Measurements from ENCODE around the gene LLGL2. TPM values are rescaled to one million over a fixed set of nuclear protein-coding genes. Genes with fewer than 3 reads are reported as not detected.

Gene LLGL2
- total and polyA plus RNA-seq, 5 experiments from 2014 or later: 13.4 to 30.6 (median 21.8) TPM

DNA sequence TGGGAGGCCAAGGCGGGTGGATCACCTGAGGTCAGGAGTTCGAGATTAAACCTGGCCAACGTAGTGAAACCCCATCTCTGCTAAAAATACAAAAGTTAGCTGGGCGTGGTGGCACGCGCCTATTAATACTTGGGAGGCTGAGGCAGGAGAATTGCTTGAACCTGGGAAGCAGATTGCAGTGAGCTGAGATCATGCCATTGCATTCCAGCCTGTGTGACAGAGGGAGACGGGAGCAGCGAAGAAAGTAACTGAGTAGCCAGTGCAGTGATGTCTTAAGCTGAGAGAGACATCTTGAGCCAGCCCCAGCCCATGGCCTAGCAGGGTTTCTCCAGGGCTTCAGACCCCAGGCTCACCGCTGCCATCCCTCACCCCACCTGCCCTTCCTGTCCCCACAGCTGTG lies 97.9 kb downstream of the LLGL2 start:
- ATAC-seq (no peak), DNase-seq (no peak)
- H3K27me3 Mint-ChIP-seq: no peaks in the 10 kb centered on the region
- H3K36me3 Mint-ChIP-seq: peaks cover 0 to 22% (median 0%) of the 10 kb centered on the region in 3 donors
- no peak overlapping the region for H3K4me3 Mint-ChIP-seq
- POLR2A ChIA-PET: no interaction called here
- no peak overlapping the region for H3K27ac Mint-ChIP-seq
- H3K9me3 Mint-ChIP-seq: no peaks in the 10 kb centered on the region
- peaks cover 0 to 3% (median 1%) of the 10 kb centered on the region in 4 donors for H3K4me1 Mint-ChIP-seq

- POLR2A ChIA-PET: no interaction called here
- H3K27ac Mint-ChIP-seq: peak overlapping the region in 1 of 10 donors; percentile 13
- ATAC-seq (no peak), DNase-seq (no peak)
- peaks cover 0 to 3% (median 1%) of the 10 kb centered on the region in 4 donors for H3K4me1 Mint-ChIP-seq
- peaks cover 0 to 18% (median 0%) of the 10 kb centered on the region in 3 donors for H3K36me3 Mint-ChIP-seq
- H3K9me3 Mint-ChIP-seq: no peaks in the 10 kb centered on the region
- H3K27me3 Mint-ChIP-seq: no peaks in the 10 kb centered on the region
- no peak overlapping the region for H3K4me3 Mint-ChIP-seq
These were observed 98.5 kb downstream of the LLGL2 start for GRCh38 chr17:75624021-75624420.

Small RNA genes within 50 kb of the gene (microRNA-seq; reads per million reads assigned to microRNA genes)
- gene MIR6785 (ENCODE audit: borderline microRNAs expressed): not detected

Other genes with a start within 250 kb of the LLGL2 start
- gene SLC25A19, start 236.3 kb upstream of the LLGL2 start, total RNA-seq: 10 to 100 TPM; 20.5 to 22.5 TPM
- 10 to 100 TPM; 11.2 to 15.4 (median 13.3) TPM for gene SLC25A19, start 236.3 kb upstream of the LLGL2 start, polyA plus RNA-seq
- gene GRB2, start 120.0 kb upstream of the LLGL2 start, total RNA-seq: 100 to 1,000 TPM; 143 to 145 TPM
- 100 to 1,000 TPM; 130 to 162 (median 154) TPM for gene GRB2, start 120.0 kb upstream of the LLGL2 start, polyA plus RNA-seq
- gene TMEM94, start 69.1 kb upstream of the LLGL2 start, total RNA-seq: 100 to 1,000 TPM; 102 to 108 TPM
- gene TMEM94, start 69.1 kb upstream of the LLGL2 start, polyA plus RNA-seq: 10 to 100 TPM in 2 of 3 donors, 1 to 10 TPM in 1; 8.4 to 23.5 (median 11.5) TPM
- gene CASKIN2, start 10.2 kb upstream of the LLGL2 start, total RNA-seq: under 1 TPM; 0.65 to 0.80 TPM
- gene CASKIN2, start 10.2 kb upstream of the LLGL2 start, polyA plus RNA-seq: under 1 TPM; 0.05 to 0.62 (median 0.61) TPM
- 10 to 100 TPM; 53.1 to 54.4 TPM for gene TSEN54, start 9.2 kb upstream of the LLGL2 start, total RNA-seq
- gene TSEN54, start 9.2 kb upstream of the LLGL2 start, polyA plus RNA-seq: 100 to 1,000 TPM in 2 of 3 donors, 10 to 100 TPM in 1; 98.2 to 121 (median 103) TPM
- gene MYO15B, start 62.1 kb downstream of the LLGL2 start, total RNA-seq: 100 to 1,000 TPM; 412 to 418 TPM
- 1 to 10 TPM; 1.9 to 3.2 (median 2.5) TPM for gene MYO15B, start 62.1 kb downstream of the LLGL2 start, polyA plus RNA-seq
- gene SMIM5, start 107.7 kb downstream of the LLGL2 start, total RNA-seq: 1 to 10 TPM in 1 of 2 experiments, under 1 TPM in 1; 0.82 to 1.3 TPM
- under 1 TPM in 2 of 3 donors, not detected in 1; 0.06 to 0.13 TPM for gene SMIM5, start 107.7 kb downstream of the LLGL2 start, polyA plus RNA-seq
- 10 to 100 TPM; 76.0 to 79.0 TPM for gene RECQL5, start 141.5 kb downstream of the LLGL2 start, total RNA-seq
- 10 to 100 TPM; 12.3 to 23.4 (median 19.3) TPM for gene RECQL5, start 141.5 kb downstream of the LLGL2 start, polyA plus RNA-seq
- 100 to 1,000 TPM in 1 of 2 experiments, 10 to 100 TPM in 1; 99.2 to 121 TPM for gene SAP30BP, start 141.6 kb downstream of the LLGL2 start, total RNA-seq
- 10 to 100 TPM; 57.8 to 72.0 (median 69.6) TPM for gene SAP30BP, start 141.6 kb downstream of the LLGL2 start, polyA plus RNA-seq
- 1 to 10 TPM; 1.5 to 2.4 TPM for gene ITGB4, start 195.8 kb downstream of the LLGL2 start, total RNA-seq
- 1 to 10 TPM in 2 of 3 donors, under 1 TPM in 1; 0.35 to 1.9 (median 1.4) TPM for gene ITGB4, start 195.8 kb downstream of the LLGL2 start, polyA plus RNA-seq
- gene GALK1, start 239.5 kb downstream of the LLGL2 start, total RNA-seq: 10 to 100 TPM; 14.8 to 18.0 TPM
- 10 to 100 TPM in 2 of 3 donors, 1 to 10 TPM in 1; 9.5 to 14.4 (median 13.9) TPM for gene GALK1, start 239.5 kb downstream of the LLGL2 start, polyA plus RNA-seq

Data from naive thymus-derived CD8-positive, alpha-beta T cell (primary cell).